ENCODE measurements around the gene C19orf85. TPM values are rescaled to one million over a fixed set of nuclear protein-coding genes. Genes with fewer than 3 reads are reported as not detected.

C19orf85 gene
- total RNA-seq, 4 donors from 2014 or later: not detected

GRCh38 chr19:55503157-55503501 lies 38.6 kb upstream of the C19orf85 start:
- 86 to 89% methylated on average over 5 to 16 of the region's 17 CpGs for WGBS, 2 donors (ENCODE audit: low coverage in 1 of 2)
- H3K4me3 ChIP-seq: peak overlapping the region in 1 of 2 donors; percentile 53
- TF ChIP-seq EP300 (IDR thresholded peaks at IDR 0.05) (no peak), POLR2AphosphoS5 (IDR thresholded peaks at IDR 0.05) (no peak), CTCF (IDR thresholded peaks at IDR 0.05) (no peak), POLR2A (IDR thresholded peaks at IDR 0.05) (no peak)
- H3K27ac ChIP-seq: peak overlapping the region in 1 of 4 donors; percentile 86
- H3K27me3 ChIP-seq: no peaks in the 10 kb centered on the region
- H3K36me3 ChIP-seq: peaks cover 0 to 33% of the 10 kb centered on the region in 2 donors
- H3K9me3 ChIP-seq: no peaks in the 10 kb centered on the region
- ATAC-seq: no peak
- H3K4me1 ChIP-seq: peaks cover 0 to 22% (median 0%) of the 10 kb centered on the region in 3 donors

GRCh38 chr19:55502197-55502952 lies 37.8 kb upstream of the C19orf85 start:
- Histone ChIP-seq H3K36me3 (peaks cover 0 to 36% of the 10 kb centered on the region in 2 donors), H3K4me1 (peaks cover 0 to 22% (median 0%) of the 10 kb centered on the region in 3 donors), H3K4me3 (no peak overlapping the region), H3K27ac (no peak overlapping the region), H3K27me3 (no peaks in the 10 kb centered on the region), H3K9me3 (no peaks in the 10 kb centered on the region)
- TF ChIP-seq POLR2AphosphoS5 (IDR thresholded peaks at IDR 0.05) (no peak), CTCF (IDR thresholded peaks at IDR 0.05) (no peak), EP300 (IDR thresholded peaks at IDR 0.05) (no peak), POLR2A (IDR thresholded peaks at IDR 0.05) (no peak)
- no peak for ATAC-seq
- WGBS, 2 donors (ENCODE audit: low coverage in 1 of 2): 82 to 92% methylated on average over 5 to 6 of the region's 9 CpGs

GRCh38 chr19:55500368-55500952 lies 35.9 kb upstream of the C19orf85 start:
- H3K36me3 ChIP-seq: peaks cover 0 to 36% of the 10 kb centered on the region in 2 donors
- no peak overlapping the region for H3K27ac ChIP-seq
- TF ChIP-seq POLR2AphosphoS5 (IDR thresholded peaks at IDR 0.05): no peak
- no peak for TF ChIP-seq POLR2A (IDR thresholded peaks at IDR 0.05)
- no peak for TF ChIP-seq EP300 (IDR thresholded peaks at IDR 0.05)
- no peak for TF ChIP-seq CTCF (IDR thresholded peaks at IDR 0.05)
- no peaks in the 10 kb centered on the region for H3K27me3 ChIP-seq
- H3K4me3 ChIP-seq: no peak overlapping the region
- no peaks in the 10 kb centered on the region for H3K9me3 ChIP-seq
- H3K4me1 ChIP-seq: peaks cover 0 to 22% (median 0%) of the 10 kb centered on the region in 3 donors
- ATAC-seq: no peak
- 88 to 97% methylated on average over 4 to 12 of the region's 26 CpGs for WGBS, 2 donors (ENCODE audit: low coverage in 1 of 2)

- Histone ChIP-seq H3K4me1 (peaks cover 0 to 27% (median 0%) of the 10 kb centered on the region in 3 donors), H3K4me3 (no peak overlapping the region), H3K36me3 (peaks cover 0 to 36% of the 10 kb centered on the region in 2 donors), H3K27ac (no peak overlapping the region), H3K9me3 (no peaks in the 10 kb centered on the region), H3K27me3 (no peaks in the 10 kb centered on the region)
- WGBS, 2 donors (ENCODE audit: low coverage in 1 of 2): 23 to 25% methylated on average over 1 to 2 of the region's 2 CpGs
- TF ChIP-seq POLR2A (IDR thresholded peaks at IDR 0.05) (no peak), EP300 (IDR thresholded peaks at IDR 0.05) (no peak), CTCF (IDR thresholded peaks at IDR 0.05) (no peak), POLR2AphosphoS5 (IDR thresholded peaks at IDR 0.05) (no peak)
- ATAC-seq: no peak
Measured at GRCh38 chr19:55498246-55498840, 33.8 kb upstream of the C19orf85 start.

Measured in gastroesophageal sphincter (tissue), 4 donors.